ENCODE measurements around the gene ZNF625. TPM values are rescaled to one million over a fixed set of nuclear protein-coding genes. Genes with fewer than 3 reads are reported as not detected.

ZNF625 gene
- total RNA-seq, 1 donor from 2014 or later = 8.5 TPM

DNA sequence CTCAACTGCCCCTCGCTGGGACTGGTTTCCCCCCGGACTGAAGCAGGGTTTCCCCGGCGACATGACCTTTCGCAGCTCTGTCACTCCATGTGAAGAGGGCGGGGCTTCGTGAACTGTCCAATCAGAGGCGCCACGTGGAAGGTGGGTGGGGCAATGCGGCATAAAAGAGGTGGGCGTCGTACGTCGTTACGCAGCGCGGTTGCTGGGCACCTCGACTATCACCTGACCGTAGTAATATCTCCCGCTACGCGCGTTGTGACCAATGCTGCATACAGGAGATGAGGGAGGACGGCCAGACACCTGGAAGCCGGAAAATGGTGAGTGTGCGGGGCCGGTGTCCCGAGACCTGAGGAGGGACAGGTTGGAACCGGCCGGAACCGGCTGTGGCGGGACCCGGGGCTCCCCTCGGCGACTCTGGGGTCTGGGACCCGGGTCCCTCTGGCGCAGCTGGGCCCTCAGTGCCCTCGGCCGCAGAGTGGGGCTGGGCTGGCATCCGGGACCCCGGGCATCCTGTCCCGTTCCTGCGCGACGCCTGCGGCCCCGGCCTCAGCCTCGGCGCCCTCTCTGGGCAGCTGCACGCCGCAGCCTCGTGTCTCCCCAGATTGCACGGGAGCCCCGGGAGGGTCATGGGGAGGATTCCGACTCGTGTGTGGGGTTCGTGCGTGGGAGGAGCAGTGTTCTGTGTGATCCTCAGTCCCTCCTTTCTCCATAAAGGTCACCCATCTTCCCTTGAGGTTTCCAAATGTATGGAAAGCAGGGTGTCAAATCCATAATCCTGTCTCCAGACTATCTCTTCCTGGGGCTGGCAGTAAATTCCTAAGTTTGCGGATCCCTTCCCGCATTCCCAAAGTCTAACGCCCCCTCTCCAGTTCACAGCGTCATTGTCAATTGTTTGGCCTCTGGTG, 38.5 kb upstream of the ZNF625 start:
- peak overlapping the region; percentile 81 for H3K27ac ChIP-seq
- intact Hi-C loops (cut with DNase I) = no loop called here
- H3K36me3 ChIP-seq = peaks cover 9% of the 10 kb centered on the region
- no peaks in the 10 kb centered on the region for H3K4me1 ChIP-seq
- ATAC-seq (peak; percentile 99), DNase-seq (peak; percentile 90)
- no peaks in the 10 kb centered on the region for H3K27me3 ChIP-seq
- peaks cover 27% of the 10 kb centered on the region for H3K9me3 ChIP-seq
- TF ChIP-seq, protein P1, sequence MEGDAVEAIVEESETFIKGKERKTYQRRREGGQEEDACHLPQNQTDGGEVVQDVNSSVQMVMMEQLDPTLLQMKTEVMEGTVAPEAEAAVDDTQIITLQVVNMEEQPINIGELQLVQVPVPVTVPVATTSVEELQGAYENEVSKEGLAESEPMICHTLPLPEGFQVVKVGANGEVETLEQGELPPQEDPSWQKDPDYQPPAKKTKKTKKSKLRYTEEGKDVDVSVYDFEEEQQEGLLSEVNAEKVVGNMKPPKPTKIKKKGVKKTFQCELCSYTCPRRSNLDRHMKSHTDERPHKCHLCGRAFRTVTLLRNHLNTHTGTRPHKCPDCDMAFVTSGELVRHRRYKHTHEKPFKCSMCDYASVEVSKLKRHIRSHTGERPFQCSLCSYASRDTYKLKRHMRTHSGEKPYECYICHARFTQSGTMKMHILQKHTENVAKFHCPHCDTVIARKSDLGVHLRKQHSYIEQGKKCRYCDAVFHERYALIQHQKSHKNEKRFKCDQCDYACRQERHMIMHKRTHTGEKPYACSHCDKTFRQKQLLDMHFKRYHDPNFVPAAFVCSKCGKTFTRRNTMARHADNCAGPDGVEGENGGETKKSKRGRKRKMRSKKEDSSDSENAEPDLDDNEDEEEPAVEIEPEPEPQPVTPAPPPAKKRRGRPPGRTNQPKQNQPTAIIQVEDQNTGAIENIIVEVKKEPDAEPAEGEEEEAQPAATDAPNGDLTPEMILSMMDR (IDR thresholded peaks at IDR 0.05) = no peak
- peak overlapping the region; percentile 76 for H3K4me3 ChIP-seq

GRCh38 chr19:12187625-12188024, 31.1 kb upstream of the ZNF625 start:
- H3K36me3 ChIP-seq = peaks cover 44% of the 10 kb centered on the region
- DNase-seq (no peak), ATAC-seq (no peak)
- no peak overlapping the region for H3K27ac ChIP-seq
- H3K9me3 ChIP-seq = peaks cover 48% of the 10 kb centered on the region
- intact Hi-C loops (cut with DNase I) = no loop called here
- no peak overlapping the region for H3K4me3 ChIP-seq
- no peaks in the 10 kb centered on the region for H3K27me3 ChIP-seq
- H3K4me1 ChIP-seq = no peaks in the 10 kb centered on the region
- TF ChIP-seq, protein P1 (IDR thresholded peaks at IDR 0.05) = no peak

DNA sequence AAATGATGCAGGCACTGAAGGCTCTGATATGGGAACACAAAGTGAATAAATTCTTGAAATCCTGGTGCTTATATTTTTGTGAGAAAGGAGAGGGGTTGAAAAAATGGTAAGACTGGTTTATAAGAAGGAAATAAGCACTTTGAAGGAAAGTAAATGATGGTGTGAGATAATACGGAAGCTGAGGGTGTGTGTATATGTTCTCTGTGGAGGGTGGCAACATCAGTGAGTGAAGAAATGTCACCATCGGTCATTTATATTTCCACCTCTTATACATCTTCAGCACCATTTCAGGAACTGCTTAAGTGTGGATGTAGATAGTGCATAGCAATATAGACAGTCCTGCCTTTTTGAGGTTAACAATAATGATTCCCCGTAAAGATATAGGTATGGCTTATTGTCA, 23.8 kb upstream of the ZNF625 start:
- Histone ChIP-seq H3K9me3 (peaks cover 9% of the 10 kb centered on the region), H3K36me3 (peaks cover 12% of the 10 kb centered on the region)

DNA sequence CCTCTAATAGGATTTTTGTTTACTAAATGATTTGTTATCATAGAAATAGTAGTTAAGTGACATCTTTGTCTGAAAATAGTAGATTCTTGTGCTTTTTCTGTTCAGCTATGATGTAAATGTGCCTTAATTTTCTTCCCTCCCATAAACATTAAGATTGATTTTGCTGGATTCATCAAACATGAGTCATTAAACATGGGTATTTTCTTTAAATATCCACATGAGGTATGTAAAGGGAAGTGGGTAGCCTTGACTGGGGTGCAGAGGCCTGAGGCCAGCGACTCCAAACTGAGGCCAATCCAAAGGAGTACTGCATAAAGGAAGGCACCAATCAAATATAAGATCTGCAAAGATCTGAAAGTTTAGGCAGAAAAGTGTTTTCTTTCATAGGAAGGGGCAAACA, 10.1 kb upstream of the ZNF625 start:
- Histone ChIP-seq H3K36me3 (peaks cover 34% of the 10 kb centered on the region), H3K4me3 (no peak overlapping the region), H3K4me1 (peaks cover 35% of the 10 kb centered on the region), H3K9me3 (no peaks in the 10 kb centered on the region), H3K27ac (no peak overlapping the region), H3K27me3 (no peaks in the 10 kb centered on the region)
- intact Hi-C loops (cut with DNase I) = no loop called here
- ATAC-seq (no peak), DNase-seq (no peak)
- TF ChIP-seq, protein P1 (IDR thresholded peaks at IDR 0.05) = no peak

More for the DNA sequence above, 23.8 kb upstream of the ZNF625 start:
- ATAC-seq = no peak
- no peaks in the 10 kb centered on the region for H3K4me1 ChIP-seq
- intact Hi-C loops (cut with DNase I) = no loop called here
- no peak for DNase-seq
- no peak overlapping the region for H3K4me3 ChIP-seq
- TF ChIP-seq, protein P1 (IDR thresholded peaks at IDR 0.05) = no peak
- H3K27ac ChIP-seq = no peak overlapping the region
- H3K27me3 ChIP-seq = no peaks in the 10 kb centered on the region

DNA sequence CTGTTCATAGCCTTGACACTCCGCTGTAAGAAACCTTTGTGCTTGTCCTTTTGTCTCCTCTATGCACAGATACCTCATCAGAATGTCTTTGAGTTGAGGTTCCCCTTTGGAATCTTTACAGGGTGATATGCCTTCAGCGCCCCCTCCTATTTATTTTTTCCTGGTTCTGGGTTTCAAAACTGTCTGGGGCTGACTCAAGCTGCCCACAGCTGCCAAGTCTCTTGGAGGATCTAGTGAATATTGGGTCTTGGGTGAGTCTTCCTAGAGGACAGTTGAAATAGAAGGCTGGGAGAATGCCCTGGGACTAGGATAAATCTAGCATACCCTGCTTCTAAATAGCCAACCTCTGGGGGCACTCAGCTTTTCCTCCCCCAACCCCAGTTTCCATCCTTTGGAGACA, 7.3 kb upstream of the ZNF625 start:
- Histone ChIP-seq H3K36me3 (peaks cover 10% of the 10 kb centered on the region), H3K9me3 (no peaks in the 10 kb centered on the region), H3K4me1 (peaks cover 35% of the 10 kb centered on the region), H3K27ac (peak overlapping the region; percentile 98), H3K4me3 (peak overlapping the region; percentile 97), H3K27me3 (no peaks in the 10 kb centered on the region)
- no peak for DNase-seq
- intact Hi-C loops (cut with DNase I) = no loop called here
- no peak for ATAC-seq
- TF ChIP-seq, protein P1 (IDR thresholded peaks at IDR 0.05) = no peak

All from upper lobe of right lung (tissue), 1 donor.